KOPT-K1 (cell line): Measurements from ENCODE around the gene SPARC.
"Not testable (repeated sequence)": the region's sequence is repeated elsewhere in the genome, so short reads cannot be mapped to it uniquely, and the experiment has no call there.

Source experiments
- H3K27ac ChIP-seq: fragments of 200-600 bp; sonication (generic); 2 replicates; pipeline ENCODE4 v1.5.1; 2016; ENCODE audit warnings: antibody characterized with exemption, mild to moderate bottlenecking, low read depth, low read length; ENCODE audit not compliant: poor library complexity, severe bottlenecking
- H3K36me3 ChIP-seq: fragments of 200-600 bp; sonication (generic); 2 replicates; pipeline ENCODE4 v1.5.1; 2017; ENCODE audit warnings: antibody characterized with exemption, mild to moderate bottlenecking, low read length, moderate library complexity; ENCODE audit not compliant: insufficient read depth
- H3K9me3 ChIP-seq: fragments of 200-600 bp; sonication (generic); 2 replicates; pipeline ENCODE4 v1.5.1; 2017; ENCODE audit warnings: antibody characterized with exemption, low read length, mild to moderate bottlenecking; ENCODE audit not compliant: insufficient read depth, poor library complexity, severe bottlenecking

Gene SPARC

DNA sequence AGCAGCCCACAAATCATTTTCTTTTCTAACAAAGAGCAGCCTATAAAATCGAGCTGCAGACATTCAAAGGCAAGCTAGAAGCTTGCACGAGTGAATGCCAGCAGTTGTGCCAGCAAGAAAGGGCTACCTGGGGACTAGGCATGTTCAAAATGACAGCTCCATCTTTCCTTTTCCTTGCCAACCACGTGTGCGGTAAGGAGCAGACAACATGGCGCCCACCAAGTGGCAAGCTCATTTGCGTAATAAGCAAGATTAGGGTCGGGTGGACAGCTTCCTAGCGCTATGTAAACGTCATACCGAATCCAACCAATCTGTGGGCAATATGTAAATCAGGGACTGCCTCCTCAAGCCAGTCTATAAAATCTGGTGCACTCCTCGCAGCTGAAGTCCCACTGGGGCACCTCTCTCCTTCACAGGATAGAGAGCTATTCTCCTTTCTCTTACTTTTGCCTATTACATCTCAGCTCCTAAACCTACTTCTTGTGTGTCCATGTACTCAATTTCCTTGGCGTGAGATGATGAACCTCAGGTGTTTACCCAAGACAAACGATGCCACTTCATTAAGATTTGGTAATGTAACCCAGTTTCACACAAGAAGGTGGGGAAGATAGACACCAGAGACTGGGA is 22.5 kb upstream of the SPARC start:
- H3K9me3 ChIP-seq: no peaks in the 10 kb centered on the region
- no peak overlapping the region for H3K27ac ChIP-seq

DNA sequence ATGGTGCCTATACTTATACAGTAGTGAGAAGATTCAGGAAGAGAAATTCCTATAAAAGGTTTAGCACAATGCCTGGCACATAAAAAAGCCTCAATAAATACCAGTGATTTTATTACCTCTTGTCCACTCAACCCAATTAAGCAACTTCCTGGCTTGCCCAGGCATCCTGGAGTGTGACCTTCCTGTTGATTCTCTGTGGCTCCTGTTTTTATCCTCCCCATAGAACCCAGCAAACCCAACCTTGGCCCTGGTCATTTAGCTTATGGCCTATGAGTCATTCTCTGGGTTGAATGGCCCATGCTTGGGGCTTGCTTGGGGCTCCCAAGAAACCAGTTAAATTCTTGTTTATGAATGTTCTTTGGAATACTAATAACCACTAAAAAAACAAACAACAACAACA is 21.4 kb upstream of the SPARC start:
- H3K9me3 ChIP-seq: no peaks in the 10 kb centered on the region
- no peaks in the 10 kb centered on the region for H3K36me3 ChIP-seq
- H3K27ac ChIP-seq: no peak overlapping the region

More for the DNA sequence above, 22.5 kb upstream of the SPARC start:
- no peaks in the 10 kb centered on the region for H3K36me3 ChIP-seq

DNA sequence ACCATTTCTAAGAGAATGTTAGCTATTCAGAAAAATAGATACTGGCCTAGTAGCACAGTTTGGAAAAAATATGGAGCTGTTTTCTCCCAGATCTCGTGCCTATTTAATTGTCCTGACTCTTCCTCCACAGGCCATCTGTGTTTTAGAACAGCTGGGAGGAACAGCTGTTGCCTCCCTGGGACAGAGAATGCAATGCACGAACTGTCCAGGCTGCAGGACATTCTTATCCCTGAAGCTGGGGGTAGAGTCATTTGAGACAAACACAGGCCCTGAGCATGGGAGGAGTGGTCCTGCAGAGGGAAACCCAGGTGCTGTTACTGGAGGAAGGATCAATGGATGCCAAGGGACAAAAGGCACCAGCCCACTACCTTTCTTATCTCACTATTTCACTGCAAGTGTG is 20.9 kb upstream of the SPARC start:
- H3K36me3 ChIP-seq: no peaks in the 10 kb centered on the region
- no peaks in the 10 kb centered on the region for H3K9me3 ChIP-seq
- no peak overlapping the region for H3K27ac ChIP-seq

DNA sequence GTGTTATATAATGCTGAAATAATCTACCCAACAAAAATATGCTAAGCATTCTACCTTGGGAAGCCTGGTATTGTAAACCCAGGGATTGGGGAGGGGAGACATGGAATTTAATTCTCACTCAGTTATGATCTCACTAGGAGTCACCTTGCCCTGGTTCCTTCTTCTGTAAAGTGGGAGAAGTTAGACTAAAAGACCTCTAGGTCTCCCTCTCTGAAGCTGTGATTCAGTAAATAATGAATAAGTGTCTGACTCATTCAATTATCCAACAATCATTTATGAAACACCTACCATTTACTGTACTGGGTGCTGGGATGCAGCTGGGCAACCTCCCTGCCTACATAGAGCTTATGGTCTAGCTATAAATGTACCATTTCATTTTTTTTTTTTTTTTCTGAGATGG is 20.2 kb upstream of the SPARC start:
- H3K27ac ChIP-seq: no peak overlapping the region
- H3K9me3 ChIP-seq: no peaks in the 10 kb centered on the region
- H3K36me3 ChIP-seq: no peaks in the 10 kb centered on the region

DNA sequence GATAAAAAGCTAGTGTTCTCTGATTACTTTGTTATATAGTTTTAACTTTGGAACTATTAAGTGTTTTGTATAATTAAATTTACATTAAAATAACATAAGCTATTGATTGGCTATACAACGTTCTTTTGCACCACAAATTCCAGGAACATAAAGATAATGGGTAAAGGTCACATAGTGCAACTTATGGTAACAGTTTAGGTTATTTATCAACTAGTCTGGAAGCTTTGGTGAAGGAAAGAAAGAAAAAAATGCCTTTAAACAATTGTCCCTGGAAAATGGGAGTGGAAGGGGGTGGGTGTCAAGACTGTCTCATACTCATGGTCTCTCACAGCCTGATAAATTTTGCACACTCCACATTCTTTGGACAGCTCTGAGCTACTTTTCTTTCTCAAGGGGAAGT is 17.1 kb upstream of the SPARC start:
- Histone ChIP-seq H3K27ac (no peak overlapping the region), H3K9me3 (no peaks in the 10 kb centered on the region), H3K36me3 (no peaks in the 10 kb centered on the region)

DNA sequence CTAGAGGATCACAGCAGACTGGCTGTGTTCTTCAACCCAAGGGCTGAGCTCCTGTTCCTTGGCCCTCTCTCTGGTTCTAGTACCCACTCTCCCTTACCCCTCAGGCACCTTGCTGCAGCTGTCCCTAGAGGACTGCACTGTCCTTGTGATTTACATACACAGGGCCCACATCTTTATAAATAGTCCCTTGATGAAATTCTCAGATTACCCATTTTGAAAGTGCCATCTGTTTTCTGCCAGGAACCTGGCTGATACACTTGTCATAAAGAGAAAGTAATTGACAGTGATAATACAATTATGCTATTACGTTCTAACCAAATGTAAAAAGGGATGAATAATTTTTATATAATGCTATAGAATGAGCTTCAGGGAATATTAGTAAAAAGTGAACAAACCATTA is 16.5 kb upstream of the SPARC start:
- no peak overlapping the region for H3K27ac ChIP-seq
- H3K9me3 ChIP-seq: no peaks in the 10 kb centered on the region

DNA sequence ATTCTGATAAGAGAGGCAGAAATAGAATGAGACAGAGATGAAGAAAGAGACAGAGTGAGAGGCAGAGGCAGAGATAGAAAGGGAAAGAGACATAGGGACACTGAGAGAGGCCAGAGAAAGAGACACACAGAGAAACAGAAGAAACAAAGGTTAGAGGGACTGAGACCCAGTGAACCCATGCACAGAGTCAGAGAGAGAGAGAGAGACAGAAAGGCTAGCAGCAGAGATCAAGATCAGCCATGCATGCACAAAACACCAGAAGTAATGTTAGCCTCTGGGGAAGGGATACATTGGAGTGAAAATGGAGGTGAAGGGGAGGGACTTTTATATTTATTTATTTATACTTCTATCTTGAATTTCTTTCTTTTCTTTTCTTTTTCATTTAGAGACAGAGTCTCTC is 14.1 kb upstream of the SPARC start:
- Histone ChIP-seq H3K36me3 (no peaks in the 10 kb centered on the region), H3K9me3 (no peaks in the 10 kb centered on the region), H3K27ac (no peak overlapping the region)

More for the DNA sequence above, 16.5 kb upstream of the SPARC start:
- H3K36me3 ChIP-seq: no peaks in the 10 kb centered on the region

DNA sequence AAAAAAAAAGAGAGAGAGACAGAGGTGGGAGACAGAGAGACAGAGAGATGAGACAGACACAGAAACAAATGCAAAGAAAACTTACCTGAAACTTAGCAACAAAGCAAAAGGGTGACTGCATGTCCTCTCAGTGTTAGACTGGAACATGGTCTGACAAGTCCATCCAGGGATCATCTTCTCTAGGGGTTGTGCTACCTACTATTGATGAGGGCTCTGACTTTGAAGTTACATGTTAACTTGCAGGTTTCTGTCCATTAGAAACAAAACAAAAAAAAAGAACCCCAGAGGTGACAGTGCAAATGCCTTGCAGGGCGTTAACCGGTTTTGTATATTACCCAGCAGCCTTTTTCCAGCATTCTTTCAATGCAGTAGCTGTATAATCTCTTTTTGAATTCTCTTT is 13.6 kb upstream of the SPARC start:
- no peaks in the 10 kb centered on the region for H3K9me3 ChIP-seq
- H3K36me3 ChIP-seq: no peaks in the 10 kb centered on the region
- H3K27ac ChIP-seq: no peak overlapping the region

DNA sequence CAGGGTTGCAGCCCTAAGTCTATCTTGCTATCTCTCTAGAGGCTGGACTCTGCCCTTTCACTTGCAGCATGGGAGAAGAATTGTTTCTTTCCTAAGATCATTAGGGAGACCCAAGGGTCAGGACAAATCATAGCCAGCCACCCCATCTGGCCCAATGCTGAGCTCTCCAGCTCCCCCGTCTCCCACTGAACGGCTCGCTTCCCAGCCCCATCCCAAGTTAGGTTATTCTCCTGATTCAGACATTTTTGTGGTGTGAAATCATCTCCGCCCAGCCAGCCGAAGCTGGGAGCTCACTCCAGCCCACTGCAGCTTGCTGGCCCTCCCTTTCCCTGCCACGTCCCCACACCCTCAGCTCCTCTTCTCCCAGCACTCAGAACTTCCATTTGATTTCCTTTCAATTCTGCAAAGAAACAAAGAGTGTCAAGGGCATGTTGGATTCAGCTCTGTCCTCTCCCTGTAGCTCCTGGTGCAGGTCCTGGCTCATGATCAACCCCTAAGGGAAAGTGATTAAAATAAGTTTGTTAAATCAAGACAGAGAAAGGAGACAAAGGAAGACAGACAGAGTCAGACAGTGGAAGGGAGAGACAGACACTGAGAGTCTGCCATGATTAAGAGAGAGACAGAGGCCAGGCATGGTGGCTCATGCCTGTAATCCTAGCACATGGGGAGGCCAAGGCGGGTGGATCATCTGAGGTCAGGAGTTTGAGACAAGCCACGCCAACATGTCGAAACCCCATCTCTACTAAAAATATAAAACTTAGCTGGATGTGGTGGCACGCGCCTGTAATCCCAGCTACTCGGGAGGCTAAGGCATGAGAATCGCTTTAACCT is 12.6 kb upstream of the SPARC start:
- no peak overlapping the region for H3K27ac ChIP-seq
- H3K36me3 ChIP-seq: no peaks in the 10 kb centered on the region
- no peaks in the 10 kb centered on the region for H3K9me3 ChIP-seq

DNA sequence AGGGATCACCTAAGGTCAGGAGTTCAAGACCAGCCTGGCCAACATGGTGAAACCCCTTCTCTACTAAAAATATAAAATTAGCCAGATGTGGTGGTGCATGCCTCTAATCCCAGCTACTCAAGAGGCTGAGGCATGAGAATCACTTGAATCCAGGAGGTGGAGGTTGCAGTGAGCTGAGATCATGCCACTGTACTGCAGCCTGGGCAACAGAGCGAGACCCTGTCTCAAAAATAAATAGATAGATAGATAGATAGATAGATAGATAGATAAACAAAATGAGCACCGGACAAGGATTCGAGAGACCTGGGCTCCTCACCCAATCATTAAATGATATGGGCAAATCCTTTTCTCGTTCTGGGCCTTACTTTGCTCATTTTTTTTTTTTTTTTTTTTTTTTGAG is 11.4 kb upstream of the SPARC start:
- H3K27ac ChIP-seq, H3K9me3 ChIP-seq: not testable (repeated sequence)

DNA sequence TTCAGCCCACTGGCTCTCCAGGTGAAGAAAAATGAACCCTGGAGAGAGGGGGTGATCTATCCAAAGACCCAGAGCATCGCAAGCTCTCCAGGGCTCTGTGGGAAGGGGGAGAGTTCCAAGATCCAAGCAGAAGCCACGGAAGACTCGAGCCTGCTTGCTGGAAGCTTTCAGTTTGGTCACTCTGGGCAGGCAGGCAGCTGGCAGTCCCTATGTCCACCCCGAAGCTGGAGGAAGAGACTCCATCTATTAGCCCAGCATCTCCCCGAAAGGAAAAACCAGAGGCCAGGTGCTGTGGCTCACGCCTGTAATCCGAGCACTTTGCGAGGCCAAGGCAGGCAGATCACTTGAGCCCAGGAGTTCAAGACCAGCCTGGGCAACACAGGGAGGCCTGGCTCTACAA is 10.7 kb upstream of the SPARC start:
- Histone ChIP-seq H3K9me3 (no peaks in the 10 kb centered on the region), H3K27ac (no peak overlapping the region), H3K36me3 (no peaks in the 10 kb centered on the region)

More for the DNA sequence above, 11.4 kb upstream of the SPARC start:
- not testable (repeated sequence) for H3K36me3 ChIP-seq

DNA sequence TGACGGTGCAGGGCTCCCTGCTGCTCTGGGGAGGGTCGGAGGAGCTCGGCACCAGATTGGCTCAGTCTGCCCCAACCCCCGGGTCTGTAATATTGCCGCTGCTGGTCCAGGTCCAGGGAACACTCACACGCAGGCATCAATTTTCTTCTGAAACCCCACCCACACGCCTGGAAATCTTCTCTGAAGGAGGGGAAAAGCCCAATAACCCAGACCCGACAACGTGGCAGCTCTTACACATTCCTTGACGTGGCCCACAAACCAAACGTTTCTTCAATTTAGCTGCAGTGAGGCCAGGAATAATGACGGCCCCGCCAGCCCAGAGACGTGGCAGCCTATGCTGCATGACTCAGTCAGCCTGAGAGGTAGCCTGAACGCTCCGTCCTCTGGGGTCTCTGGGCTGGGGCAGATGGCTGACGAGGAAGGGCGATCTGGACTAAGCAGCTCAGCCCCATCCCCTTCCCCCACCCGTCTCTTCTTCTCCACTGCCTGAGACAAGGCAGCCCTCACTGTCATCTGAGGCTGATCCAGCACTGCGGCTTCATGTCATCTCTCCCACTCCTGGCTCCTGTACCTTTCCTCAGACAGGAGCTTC is 9.9 kb upstream of the SPARC start:
- Histone ChIP-seq H3K9me3 (no peaks in the 10 kb centered on the region), H3K27ac (no peak overlapping the region), H3K36me3 (no peaks in the 10 kb centered on the region)

DNA sequence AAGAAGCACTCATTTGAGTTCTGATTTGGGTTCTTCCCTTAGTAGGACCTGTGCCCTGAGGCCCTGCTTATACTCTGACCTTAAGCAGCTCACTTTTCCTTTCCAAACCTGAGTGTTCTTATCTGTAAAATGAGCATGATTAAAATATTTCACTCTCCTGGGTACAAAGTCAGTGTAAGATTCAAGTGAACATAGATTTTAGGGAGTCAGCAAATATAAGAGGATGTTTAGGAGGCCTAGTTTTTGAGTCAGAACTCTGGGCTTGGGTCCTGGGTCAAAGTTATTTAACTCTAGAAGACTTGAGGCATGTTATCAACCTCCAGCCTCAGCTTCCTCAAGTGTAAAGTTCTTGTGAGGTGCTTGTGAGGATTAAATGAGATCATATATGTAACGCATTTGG is 8.7 kb upstream of the SPARC start:
- H3K27ac ChIP-seq: no peak overlapping the region

DNA sequence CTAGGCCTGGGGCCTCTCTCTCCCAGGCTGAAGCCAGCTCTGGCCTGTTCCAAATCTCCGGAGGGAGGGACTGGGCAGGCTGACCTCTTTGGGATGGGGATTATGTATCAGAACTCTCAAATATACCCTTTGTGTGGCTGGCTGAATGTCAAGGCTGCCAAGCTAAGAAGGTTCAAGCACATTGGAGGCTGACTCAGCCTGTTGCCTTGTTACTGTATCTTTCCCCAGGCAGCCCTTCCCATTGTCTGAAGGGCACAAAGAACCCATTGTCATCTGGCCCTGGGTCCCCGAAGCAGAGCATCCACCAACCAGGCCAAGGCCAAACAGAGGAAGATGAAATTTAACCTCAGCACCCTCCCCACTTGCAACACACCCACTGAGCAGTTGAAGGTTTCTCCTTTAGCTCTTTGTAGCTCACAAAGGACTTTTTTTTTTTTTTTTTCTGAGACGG is 7.3 kb upstream of the SPARC start:
- no peaks in the 10 kb centered on the region for H3K9me3 ChIP-seq
- no peak overlapping the region for H3K27ac ChIP-seq
- H3K36me3 ChIP-seq: no peaks in the 10 kb centered on the region

More for the DNA sequence above, 8.7 kb upstream of the SPARC start:
- no peaks in the 10 kb centered on the region for H3K9me3 ChIP-seq
- no peaks in the 10 kb centered on the region for H3K36me3 ChIP-seq

DNA sequence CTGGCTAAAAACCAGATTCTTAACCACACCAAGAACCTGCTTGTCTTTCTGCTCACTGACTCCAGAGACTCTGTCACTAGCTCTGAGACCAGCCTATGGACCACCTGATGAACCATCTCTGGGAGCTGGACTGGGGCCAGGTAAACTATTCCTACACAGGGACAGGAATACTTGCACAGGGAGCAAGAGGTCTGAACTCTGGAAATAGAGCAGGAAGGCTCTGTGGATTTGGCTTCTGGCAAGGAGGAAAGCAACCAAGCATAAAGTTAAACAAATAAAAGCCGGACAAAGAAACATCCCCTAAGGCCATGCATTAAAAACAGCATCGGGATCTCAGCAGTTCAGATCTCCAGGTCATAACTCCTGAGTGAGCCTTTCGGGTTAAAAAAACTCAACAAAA is 5.6 kb upstream of the SPARC start:
- Histone ChIP-seq H3K36me3 (no peaks in the 10 kb centered on the region), H3K9me3 (no peaks in the 10 kb centered on the region), H3K27ac (no peak overlapping the region)
